AG04449 (cell line): ENCODE data around the gene ATF4.

ENCODE experiments used
- CTCF ChIA-PET: fragments of 350-600 bp; formaldehyde crosslinking; extraction: SDS; loops from one replicate; lab custom pipeline; 2021; ENCODE audit warnings: antibody characterized with exemption; lab: Yijun Ruan, JAX
- POLR2A ChIA-PET: fragments of 400-600, 350-600 bp; formaldehyde crosslinking; extraction: SDS; loops from one replicate; lab custom pipeline; 2020; ENCODE audit warnings: antibody characterized with exemption, inconsistent platforms; lab: Yijun Ruan, JAX
- DNase-seq: peaks from one replicate; pipeline ENCODE4 v3.0.0-alpha.2; 2010; ENCODE audit warnings: low read depth, low spot score
- H3K4me3 ChIP-seq: 2 replicates; pipeline ENCODE4 v1.5.1; 2011; ENCODE audit warnings: low read depth, mild to moderate bottlenecking, control low read depth, low read length
- TF ChIP-seq, protein P1 (sequence below): IDR thresholded peaks from one replicate; pipeline ENCODE4 v1.5.1; 2011; ENCODE audit warnings: mild to moderate bottlenecking, moderate library complexity, low read length, control low read depth, inconsistent platforms; ENCODE audit not compliant: insufficient read depth; ENCODE audit errors: missing control alignments

ATF4 gene

GRCh38 chr22:39475337-39475736 lies 45.0 kb upstream of the ATF4 start:
- no peak for DNase-seq
- ChIA-PET CTCF (interaction anchor here (0.8 to 11.4 kb wide), 3 partner anchors 18 to 54 kb away, joined by 4 to 132 read pairs (median 5); no protein-coding TSS in a partner anchor), POLR2A (interaction anchor here (0.6 to 0.8 kb wide), 2 partner anchors 44 to 48 kb away, joined by 4 to 5 read pairs; no protein-coding TSS in a partner anchor)
- TF ChIP-seq, protein P1, sequence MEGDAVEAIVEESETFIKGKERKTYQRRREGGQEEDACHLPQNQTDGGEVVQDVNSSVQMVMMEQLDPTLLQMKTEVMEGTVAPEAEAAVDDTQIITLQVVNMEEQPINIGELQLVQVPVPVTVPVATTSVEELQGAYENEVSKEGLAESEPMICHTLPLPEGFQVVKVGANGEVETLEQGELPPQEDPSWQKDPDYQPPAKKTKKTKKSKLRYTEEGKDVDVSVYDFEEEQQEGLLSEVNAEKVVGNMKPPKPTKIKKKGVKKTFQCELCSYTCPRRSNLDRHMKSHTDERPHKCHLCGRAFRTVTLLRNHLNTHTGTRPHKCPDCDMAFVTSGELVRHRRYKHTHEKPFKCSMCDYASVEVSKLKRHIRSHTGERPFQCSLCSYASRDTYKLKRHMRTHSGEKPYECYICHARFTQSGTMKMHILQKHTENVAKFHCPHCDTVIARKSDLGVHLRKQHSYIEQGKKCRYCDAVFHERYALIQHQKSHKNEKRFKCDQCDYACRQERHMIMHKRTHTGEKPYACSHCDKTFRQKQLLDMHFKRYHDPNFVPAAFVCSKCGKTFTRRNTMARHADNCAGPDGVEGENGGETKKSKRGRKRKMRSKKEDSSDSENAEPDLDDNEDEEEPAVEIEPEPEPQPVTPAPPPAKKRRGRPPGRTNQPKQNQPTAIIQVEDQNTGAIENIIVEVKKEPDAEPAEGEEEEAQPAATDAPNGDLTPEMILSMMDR, result no peak
- H3K4me3 ChIP-seq, result no peak overlapping the region

GRCh38 chr22:39475902-39476301 lies 44.5 kb upstream of the ATF4 start:
- POLR2A ChIA-PET, result interaction anchor here (0.6 kb wide), 1 partner anchor 48 kb away, joined by 5 read pairs; no protein-coding TSS in a partner anchor
- DNase-seq, result no peak
- H3K4me3 ChIP-seq, result no peak overlapping the region
- CTCF ChIA-PET, result interaction anchor here (1.6 to 11.4 kb wide), 2 partner anchors 17 to 39 kb away, joined by 4 to 132 read pairs; no protein-coding TSS in a partner anchor
- TF ChIP-seq, protein P1, result no peak

DNA sequence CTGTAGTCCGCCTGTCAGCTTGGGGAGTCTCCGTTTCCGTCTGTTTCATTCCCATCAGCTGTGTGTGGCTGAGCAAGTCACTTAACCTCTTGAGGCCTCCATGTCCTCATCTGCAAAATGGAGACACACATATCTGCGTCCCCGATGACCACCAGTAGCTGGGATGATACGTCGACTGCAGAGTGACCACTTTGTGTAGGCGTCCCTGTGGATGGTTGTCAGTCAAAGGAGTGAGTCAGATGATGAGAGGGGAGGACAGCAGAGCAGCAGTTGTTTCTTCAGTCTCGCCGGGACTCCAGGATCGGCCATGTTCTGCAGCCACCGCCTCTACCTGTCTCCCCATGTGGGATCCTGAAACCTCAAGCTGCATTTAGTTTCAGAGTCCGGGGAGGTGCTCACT lies 43.7 kb upstream of the ATF4 start:
- DNase-seq, result no peak
- no peak overlapping the region for H3K4me3 ChIP-seq
- ChIA-PET CTCF (interaction anchor here (1.7 to 11.4 kb wide), 2 partner anchors 17 to 40 kb away, joined by 5 to 132 read pairs; no protein-coding TSS in a partner anchor), POLR2A (no interaction called here)
- TF ChIP-seq, protein P1, result no peak

- ChIA-PET CTCF (interaction anchor here (1.7 to 11.4 kb wide), 2 partner anchors 16 to 41 kb away, joined by 5 to 132 read pairs; no protein-coding TSS in a partner anchor), POLR2A (interaction anchor here (0.6 kb wide), 1 partner anchor 16 kb away, joined by 3 read pairs; no protein-coding TSS in a partner anchor)
- H3K4me3 ChIP-seq, result no peak overlapping the region
- DNase-seq, result no peak
- TF ChIP-seq, protein P1, result no peak
Observed at GRCh38 chr22:39477542-39477941, 42.8 kb upstream of the ATF4 start.

GRCh38 chr22:39478441-39478850 lies 41.9 kb upstream of the ATF4 start:
- CTCF ChIA-PET, result interaction anchor here (11.4 kb wide), 1 partner anchor 15 kb away, joined by 132 read pairs; no protein-coding TSS in a partner anchor
- no peak for DNase-seq

GRCh38 chr22:39479254-39479653 lies 41.1 kb upstream of the ATF4 start:
- no peak overlapping the region for H3K4me3 ChIP-seq
- CTCF ChIA-PET, result interaction anchor here (11.4 kb wide), 1 partner anchor 14 kb away, joined by 132 read pairs; no protein-coding TSS in a partner anchor
- no peak for DNase-seq
- POLR2A ChIA-PET, result no interaction called here
- TF ChIP-seq, protein P1, result no peak

More at GRCh38 chr22:39478441-39478850, 41.9 kb upstream of the ATF4 start:
- POLR2A ChIA-PET, result interaction anchor here (1.0 kb wide), 1 partner anchor 8 kb away, joined by 3 read pairs; no protein-coding TSS in a partner anchor
- TF ChIP-seq, protein P1, result no peak
- H3K4me3 ChIP-seq, result no peak overlapping the region
